HCT116 (cell line): Measurements from ENCODE around the gene OR51E2.

Experiments
- EGR1 ChIP-seq: IDR thresholded peaks from 2 replicates; pipeline ENCODE4 v1.6.1; 2012; ENCODE audit warnings: low read depth
- ELF1 ChIP-seq: IDR thresholded peaks from 2 replicates; pipeline ENCODE4 v1.6.1; 2012; ENCODE audit warnings: low read depth, borderline replicate concordance
- EZH2 ChIP-seq: fragments of 200-600 bp; sonication (generic); IDR thresholded peaks from 2 replicates; pipeline ENCODE4 v1.6.1; 2017; ENCODE audit warnings: antibody characterized with exemption, mixed run types
- EZH2phosphoT487 ChIP-seq: fragments of 200-600 bp; IDR thresholded peaks from 2 replicates; pipeline ENCODE4 v1.6.1; 2018; ENCODE audit warnings: antibody characterized with exemption, borderline replicate concordance
- FOSL1 ChIP-seq: IDR thresholded peaks from 2 replicates; pipeline ENCODE4 v1.6.1; 2012; ENCODE audit warnings: low read depth
- POLR2A ChIP-seq: IDR thresholded peaks from 2 replicates; pipeline ENCODE4 v1.7.0; 2011; ENCODE audit warnings: borderline replicate concordance; ENCODE audit not compliant: insufficient read depth, insufficient read length; ENCODE audit errors: extremely low read depth
- POLR2AphosphoS5 ChIP-seq: IDR thresholded peaks from 2 replicates; pipeline ENCODE4 v1.6.1; 2011; ENCODE audit warnings: mild to moderate bottlenecking, low read depth, low read length, moderate library complexity
- TCF7L2 ChIP-seq: IDR thresholded peaks from 2 replicates; pipeline ENCODE4 v1.7.0; 2011; ENCODE audit warnings: borderline replicate concordance, inconsistent platforms; ENCODE audit not compliant: insufficient read depth, insufficient read length; ENCODE audit errors: extremely low read depth
- YY1 ChIP-seq: IDR thresholded peaks from 2 replicates; pipeline ENCODE4 v1.6.1; 2011; ENCODE audit warnings: low read length, low read depth, moderate library complexity, mild to moderate bottlenecking; ENCODE audit not compliant: insufficient replicate concordance; ENCODE audit errors: extremely low read depth
- ZFX ChIP-seq: fragments of 450-650 bp; IDR thresholded peaks from 2 replicates; pipeline ENCODE4 v1.6.1; 2017
- TF ChIP-seq, protein P1 (sequence below), 3 experiments: fragments of 200-600 bp in 1 of 3; sonication (generic) in 1 of 3; IDR thresholded peaks in 2 of 3; conservative IDR thresholded peaks in 1 of 3; 2 replicates each; pipeline ENCODE4 v1.5.1; 2012 to 2017; ENCODE audit warnings: low read depth in 2 of 3, low read length in 2 of 3, antibody characterized with exemption in 1 of 3, borderline replicate concordance in 1 of 3, control low read depth in 1 of 3, mild to moderate bottlenecking in 1 of 3, mixed read lengths in 1 of 3, mixed run types in 1 of 3, moderate library complexity in 1 of 3; ENCODE audit not compliant: insufficient read depth in 1 of 3
- TF ChIP-seq, protein P2 (sequence below): IDR thresholded peaks from 2 replicates; pipeline ENCODE4 v1.6.1; 2011; ENCODE audit warnings: mild to moderate bottlenecking, low read length, moderate library complexity; ENCODE audit not compliant: insufficient replicate concordance; ENCODE audit errors: extremely low read depth
- TF ChIP-seq, protein P3 (sequence below): IDR thresholded peaks from 2 replicates; pipeline ENCODE4 v1.6.1; 2012
- TF ChIP-seq, protein P4 (sequence below): IDR thresholded peaks from 2 replicates; pipeline ENCODE4 v1.6.1; 2012

DNA sequence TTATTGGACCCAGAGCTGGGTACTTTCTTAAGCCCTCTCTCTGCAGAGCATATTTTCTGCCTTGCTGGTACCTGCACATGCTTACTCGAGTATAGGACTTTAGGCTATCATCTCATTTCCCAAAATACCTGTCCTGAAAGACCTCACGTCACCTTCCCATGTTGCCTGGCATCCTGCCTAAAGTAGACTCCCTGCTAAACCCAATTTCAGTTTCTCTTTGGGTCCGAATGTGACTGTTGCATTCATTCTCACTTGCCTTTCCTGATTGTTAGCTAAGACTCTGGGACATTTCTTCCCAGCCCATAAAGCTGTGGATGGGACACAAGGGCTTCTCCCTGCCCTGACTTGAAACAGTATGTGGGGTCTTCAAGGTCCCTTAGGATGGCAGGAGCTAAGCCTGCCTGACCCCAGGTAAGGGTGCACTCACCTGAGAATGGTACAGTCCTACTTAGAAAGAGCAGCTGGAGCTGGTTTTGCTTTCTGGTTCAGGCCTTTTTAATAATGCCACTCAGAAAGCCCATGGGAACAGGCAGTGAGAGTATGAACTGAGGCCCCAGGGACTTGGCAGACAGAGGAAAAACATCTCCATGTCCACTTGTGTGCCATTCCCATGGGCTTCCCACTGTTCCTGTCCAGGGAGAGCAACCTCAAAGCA is 12.9 kb downstream of the OR51E2 start:
- TF ChIP-seq, protein P1, sequence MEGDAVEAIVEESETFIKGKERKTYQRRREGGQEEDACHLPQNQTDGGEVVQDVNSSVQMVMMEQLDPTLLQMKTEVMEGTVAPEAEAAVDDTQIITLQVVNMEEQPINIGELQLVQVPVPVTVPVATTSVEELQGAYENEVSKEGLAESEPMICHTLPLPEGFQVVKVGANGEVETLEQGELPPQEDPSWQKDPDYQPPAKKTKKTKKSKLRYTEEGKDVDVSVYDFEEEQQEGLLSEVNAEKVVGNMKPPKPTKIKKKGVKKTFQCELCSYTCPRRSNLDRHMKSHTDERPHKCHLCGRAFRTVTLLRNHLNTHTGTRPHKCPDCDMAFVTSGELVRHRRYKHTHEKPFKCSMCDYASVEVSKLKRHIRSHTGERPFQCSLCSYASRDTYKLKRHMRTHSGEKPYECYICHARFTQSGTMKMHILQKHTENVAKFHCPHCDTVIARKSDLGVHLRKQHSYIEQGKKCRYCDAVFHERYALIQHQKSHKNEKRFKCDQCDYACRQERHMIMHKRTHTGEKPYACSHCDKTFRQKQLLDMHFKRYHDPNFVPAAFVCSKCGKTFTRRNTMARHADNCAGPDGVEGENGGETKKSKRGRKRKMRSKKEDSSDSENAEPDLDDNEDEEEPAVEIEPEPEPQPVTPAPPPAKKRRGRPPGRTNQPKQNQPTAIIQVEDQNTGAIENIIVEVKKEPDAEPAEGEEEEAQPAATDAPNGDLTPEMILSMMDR (IDR thresholded peaks at IDR 0.05 in 2 of 3, conservative IDR thresholded peaks at IDR 0.05 in 1 of 3; ENCODE audit: borderline replicate concordance in 1 of 3, insufficient read depth in 1 of 3, low read depth in 2 of 3, low read length in 2 of 3), result no peak
- TF ChIP-seq POLR2A (no peak), POLR2AphosphoS5 (no peak), TCF7L2 (no peak), YY1 (no peak), FOSL1 (no peak), ZFX (no peak), EZH2phosphoT487 (no peak), EZH2 (no peak), EGR1 (no peak), ELF1 (no peak)
- TF ChIP-seq, protein P2, sequence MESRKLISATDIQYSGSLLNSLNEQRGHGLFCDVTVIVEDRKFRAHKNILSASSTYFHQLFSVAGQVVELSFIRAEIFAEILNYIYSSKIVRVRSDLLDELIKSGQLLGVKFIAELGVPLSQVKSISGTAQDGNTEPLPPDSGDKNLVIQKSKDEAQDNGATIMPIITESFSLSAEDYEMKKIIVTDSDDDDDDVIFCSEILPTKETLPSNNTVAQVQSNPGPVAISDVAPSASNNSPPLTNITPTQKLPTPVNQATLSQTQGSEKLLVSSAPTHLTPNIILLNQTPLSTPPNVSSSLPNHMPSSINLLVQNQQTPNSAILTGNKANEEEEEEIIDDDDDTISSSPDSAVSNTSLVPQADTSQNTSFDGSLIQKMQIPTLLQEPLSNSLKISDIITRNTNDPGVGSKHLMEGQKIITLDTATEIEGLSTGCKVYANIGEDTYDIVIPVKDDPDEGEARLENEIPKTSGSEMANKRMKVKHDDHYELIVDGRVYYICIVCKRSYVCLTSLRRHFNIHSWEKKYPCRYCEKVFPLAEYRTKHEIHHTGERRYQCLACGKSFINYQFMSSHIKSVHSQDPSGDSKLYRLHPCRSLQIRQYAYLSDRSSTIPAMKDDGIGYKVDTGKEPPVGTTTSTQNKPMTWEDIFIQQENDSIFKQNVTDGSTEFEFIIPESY, result no peak
- TF ChIP-seq, protein P3, sequence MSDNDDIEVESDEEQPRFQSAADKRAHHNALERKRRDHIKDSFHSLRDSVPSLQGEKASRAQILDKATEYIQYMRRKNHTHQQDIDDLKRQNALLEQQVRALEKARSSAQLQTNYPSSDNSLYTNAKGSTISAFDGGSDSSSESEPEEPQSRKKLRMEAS, result no peak
- TF ChIP-seq, protein P4, sequence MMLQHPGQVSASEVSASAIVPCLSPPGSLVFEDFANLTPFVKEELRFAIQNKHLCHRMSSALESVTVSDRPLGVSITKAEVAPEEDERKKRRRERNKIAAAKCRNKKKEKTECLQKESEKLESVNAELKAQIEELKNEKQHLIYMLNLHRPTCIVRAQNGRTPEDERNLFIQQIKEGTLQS, result no peak
